Small intestine (tissue), 7 donors: ENCODE results near the gene AXDND1. TPM values are rescaled to one million over a fixed set of nuclear protein-coding genes. Genes with fewer than 3 reads are reported as not detected.
"Not testable (repeated sequence)": the region's sequence is repeated elsewhere in the genome, so short reads cannot be mapped to it uniquely, and the experiment has no call there.

Experiments used
- DNase-seq, 2 donors: peaks; one replicate each; pipeline versions ENCODE4 v3.0.0 to v3.0.0-alpha.2; 2013
- FAIRE-seq: peaks from 2 replicates; lab custom pipeline; 2012; peaks lifted over from hg19 to GRCh38; lab: Jason Lieb, UNC
- H3K27ac ChIP-seq, 3 donors: one replicate each; pipeline ENCODE4 v1.5.1; 2013; ENCODE audit warnings: low read length in 2 of 3, mild to moderate bottlenecking in 2 of 3, control low read depth in 1 of 3, inconsistent platforms in 1 of 3, low read depth in 1 of 3, moderate library complexity in 1 of 3
- H3K27me3 ChIP-seq, 3 donors: one replicate each; pipeline ENCODE4 v1.6.1; 2013; ENCODE audit warnings: low read length in 3 of 3, inconsistent platforms in 1 of 3; ENCODE audit not compliant: control insufficient read depth in 3 of 3, insufficient read depth in 3 of 3
- H3K36me3 ChIP-seq, 3 donors: one replicate each; pipeline ENCODE4 v1.6.1; 2013; ENCODE audit warnings: low read length in 3 of 3, inconsistent platforms in 1 of 3, low read depth in 1 of 3, mild to moderate bottlenecking in 1 of 3, moderate library complexity in 1 of 3; ENCODE audit not compliant: control insufficient read depth in 3 of 3, insufficient read depth in 2 of 3
- H3K4me1 ChIP-seq, 3 donors: one replicate each; pipeline ENCODE4 v1.6.1; 2013; ENCODE audit warnings: low read length in 2 of 3, inconsistent platforms in 1 of 3, low read depth in 1 of 3, mild to moderate bottlenecking in 1 of 3, moderate library complexity in 1 of 3; ENCODE audit not compliant: control insufficient read depth in 3 of 3, insufficient read depth in 2 of 3
- H3K4me3 ChIP-seq, 3 donors: one replicate each; pipeline ENCODE4 v1.5.1; 2013; ENCODE audit warnings: low read length in 3 of 3, control low read depth in 1 of 3, inconsistent platforms in 1 of 3, low read depth in 1 of 3, mild to moderate bottlenecking in 1 of 3, moderate library complexity in 1 of 3
- H3K9me3 ChIP-seq, 2 donors: one replicate each; pipeline ENCODE4 v1.6.1; 2013; ENCODE audit warnings: low read depth in 1 of 2, low read length in 1 of 2; ENCODE audit not compliant: control insufficient read depth in 2 of 2, insufficient read depth in 1 of 2
- WGBS, 3 donors: extraction: QIAGEN DNeasy Blood & Tissue Kit; methylation state at CpG; one replicate each; pipeline ENCODE4 v1.1.7; 2013; 5-methylcytosine and 5-hydroxymethylcytosine counted together
- polyA plus RNA-seq, 4 donors: library from polyadenylated mRNA; stranded (reverse) in 3 of 4; unstranded in 1 of 4; fragments of 200-250 nt in 3 of 4; fragments of 120-200 nt in 1 of 4; gene quantifications; one replicate each; pipeline versions ENCODE4 v1.2.1 to v1.2.3, GENCODE V29; 2013
- donor health status: healthy with polysubstance abuse.
- donor health status: control.
- donor health status: control.
- donor health status: Bipolar disorder and iron deficiency.
- donor health status: healthy.

Gene AXDND1
- polyA plus RNA-seq, 4 donors, result 0.22 to 28.0 (median 6.7) TPM

GRCh38 chr1:179448437-179449149 is 82.8 kb downstream of the AXDND1 start:
- no peaks in the 10 kb centered on the region for H3K4me1 ChIP-seq
- no peaks in the 10 kb centered on the region for H3K36me3 ChIP-seq
- DNase-seq, result no peak
- H3K27me3 ChIP-seq, result no peaks in the 10 kb centered on the region
- H3K4me3 ChIP-seq, result no peak overlapping the region
- H3K9me3 ChIP-seq, result no peaks in the 10 kb centered on the region
- H3K27ac ChIP-seq, result no peak overlapping the region
- FAIRE-seq, result no peak
- WGBS, 3 donors, result 86 to 93% (median 90%) methylated on average over 14 of the region's 14 CpGs

GRCh38 chr1:179459606-179460206 is 93.9 kb downstream of the AXDND1 start:
- H3K27me3 ChIP-seq, DNase-seq, H3K36me3 ChIP-seq, H3K9me3 ChIP-seq, H3K4me3 ChIP-seq, H3K4me1 ChIP-seq, FAIRE-seq, H3K27ac ChIP-seq: not testable (repeated sequence)
- WGBS, 3 donors, result 87 to 93% (median 91%) methylated on average over 2 of the region's 2 CpGs

- not testable (repeated sequence) for FAIRE-seq, H3K4me1 ChIP-seq, H3K27ac ChIP-seq, H3K36me3 ChIP-seq, H3K9me3 ChIP-seq, H3K4me3 ChIP-seq, H3K27me3 ChIP-seq, DNase-seq
- WGBS, 3 donors, result 89 to 95% (median 89%) methylated on average over 11 of the region's 11 CpGs
These were observed 99.9 kb downstream of the AXDND1 start for GRCh38 chr1:179465661-179466060.

- no peak overlapping the region for H3K4me3 ChIP-seq
- DNase-seq (no peak), FAIRE-seq (no peak)
- H3K27ac ChIP-seq, result no peak overlapping the region
- no peaks in the 10 kb centered on the region for H3K36me3 ChIP-seq
- no peaks in the 10 kb centered on the region for H3K4me1 ChIP-seq
- H3K27me3 ChIP-seq, result no peaks in the 10 kb centered on the region
- peaks cover 0 to 47% of the 10 kb centered on the region in 2 donors for H3K9me3 ChIP-seq
- WGBS, 3 donors, result 76 to 84% (median 77%) methylated on average over 3 of the region's 3 CpGs
These were observed 108.9 kb downstream of the AXDND1 start for GRCh38 chr1:179474713-179475112.

- Histone ChIP-seq H3K9me3 (peaks cover 0 to 51% of the 10 kb centered on the region in 2 donors), H3K4me3 (no peak overlapping the region), H3K4me1 (no peaks in the 10 kb centered on the region), H3K27me3 (no peaks in the 10 kb centered on the region), H3K36me3 (no peaks in the 10 kb centered on the region), H3K27ac (no peak overlapping the region)
- DNase-seq (no peak), FAIRE-seq (no peak)
- 25 to 56% (median 51%) methylated on average over 2 of the region's 2 CpGs for WGBS, 3 donors
These were observed 110.7 kb downstream of the AXDND1 start for GRCh38 chr1:179476484-179476883.

GRCh38 chr1:179478370-179478769 is 112.6 kb downstream of the AXDND1 start:
- H3K27me3 ChIP-seq, result no peaks in the 10 kb centered on the region
- no peaks in the 10 kb centered on the region for H3K4me1 ChIP-seq
- no peak overlapping the region for H3K4me3 ChIP-seq
- H3K9me3 ChIP-seq, result peaks cover 0 to 50% of the 10 kb centered on the region in 2 donors
- WGBS, 3 donors, result 0 to 23% (median 4%) methylated on average over 1 of the region's 1 CpG
- H3K36me3 ChIP-seq, result no peaks in the 10 kb centered on the region
- FAIRE-seq, result no peak
- no peak overlapping the region for H3K27ac ChIP-seq
- no peak for DNase-seq

- H3K4me1 ChIP-seq, result no peaks in the 10 kb centered on the region
- DNase-seq, result no peak
- FAIRE-seq, result no peak
- no peak overlapping the region for H3K27ac ChIP-seq
- H3K9me3 ChIP-seq, result peaks cover 0 to 4% of the 10 kb centered on the region in 2 donors
- no peaks in the 10 kb centered on the region for H3K36me3 ChIP-seq
- WGBS, 3 donors, result 21 to 51% (median 41%) methylated on average over 1 of the region's 1 CpG
- H3K27me3 ChIP-seq, result no peaks in the 10 kb centered on the region
- no peak overlapping the region for H3K4me3 ChIP-seq
These were observed 124.8 kb downstream of the AXDND1 start for GRCh38 chr1:179490611-179491010.

GRCh38 chr1:179493323-179493722 is 127.6 kb downstream of the AXDND1 start:
- Histone ChIP-seq H3K36me3 (no peaks in the 10 kb centered on the region), H3K4me1 (no peaks in the 10 kb centered on the region), H3K9me3 (no peaks in the 10 kb centered on the region), H3K4me3 (no peak overlapping the region), H3K27ac (no peak overlapping the region), H3K27me3 (no peaks in the 10 kb centered on the region)
- DNase-seq (no peak), FAIRE-seq (no peak)
- 47 to 56% (median 52%) methylated on average over 2 of the region's 2 CpGs for WGBS, 3 donors
